ENCODE results near the gene HIC2.
"Not testable (repeated sequence)": the region's sequence is repeated elsewhere in the genome, so short reads cannot be mapped to it uniquely, and the experiment has no call there.

Gene HIC2

GRCh38 chr22:21435998-21436810, 19.0 kb downstream of the HIC2 start:
- DNase-seq = not testable (repeated sequence)

GRCh38 chr22:21438013-21438412, 20.8 kb downstream of the HIC2 start:
- DNase-seq = not testable (repeated sequence)

- DNase-seq = not testable (repeated sequence)
Measured at GRCh38 chr22:21440018-21440636, 23.0 kb downstream of the HIC2 start.

GRCh38 chr22:21440676-21441075, 23.5 kb downstream of the HIC2 start:
- not testable (repeated sequence) for DNase-seq

GRCh38 chr22:21441170-21441569, 24.0 kb downstream of the HIC2 start:
- DNase-seq = not testable (repeated sequence)

GRCh38 chr22:21442123-21442522, 25.0 kb downstream of the HIC2 start:
- not testable (repeated sequence) for DNase-seq

- not testable (repeated sequence) for DNase-seq
Measured at GRCh38 chr22:21442646-21443045, 25.5 kb downstream of the HIC2 start.

GRCh38 chr22:21443057-21443734, 26.0 kb downstream of the HIC2 start:
- DNase-seq = no peak

GRCh38 chr22:21443735-21444421, 26.7 kb downstream of the HIC2 start:
- DNase-seq = no peak

GRCh38 chr22:21444701-21445436, 27.7 kb downstream of the HIC2 start:
- DNase-seq = no peak

- no peak for DNase-seq
Measured at GRCh38 chr22:21445437-21446127, 28.4 kb downstream of the HIC2 start.

- no peak for DNase-seq
Measured at GRCh38 chr22:21446128-21446826, 29.1 kb downstream of the HIC2 start.

GRCh38 chr22:21446827-21447690, 29.9 kb downstream of the HIC2 start:
- no peak for DNase-seq

- no peak for DNase-seq
Measured at GRCh38 chr22:21447694-21448402, 30.7 kb downstream of the HIC2 start.

- DNase-seq = no peak
Measured at GRCh38 chr22:21448627-21449416, 31.7 kb downstream of the HIC2 start.

- no peak for DNase-seq
Measured at GRCh38 chr22:21449531-21450319, 32.6 kb downstream of the HIC2 start.

- no peak for DNase-seq
Measured at GRCh38 chr22:21450320-21450831, 33.2 kb downstream of the HIC2 start.

Measured in inflammatory macrophage (primary cell).